Uterus (tissue), 4 donors: ENCODE measurements around the gene BBS5. TPM values are rescaled to one million over a fixed set of nuclear protein-coding genes. Genes with fewer than 3 reads are reported as not detected.

Source experiments
- DNase-seq, 2 donors: peaks; one replicate each; pipeline ENCODE4 v3.0.0-alpha.2; 2019 to 2020
- H3K27ac ChIP-seq, 2 donors: fragments of 200-600 bp; sonication (generic); 1 replicate in 1 of 2; 2 replicates in 1 of 2; pipeline ENCODE4 v1.5.1; 2016 to 2018
- H3K27me3 ChIP-seq, 2 donors: fragments of 200-600 bp; sonication (generic); one replicate each; pipeline ENCODE4 v1.5.1; 2018 to 2019; ENCODE audit warnings: control low read depth in 1 of 2
- H3K36me3 ChIP-seq, 2 donors: fragments of 200-600 bp; sonication (generic); one replicate each; pipeline ENCODE4 v1.5.1; 2019; ENCODE audit warnings: control low read depth in 1 of 2
- H3K4me1 ChIP-seq, 2 donors: fragments of 200-600 bp; sonication (generic); one replicate each; pipeline ENCODE4 v1.5.1; 2018 to 2019; ENCODE audit warnings: control low read depth in 1 of 2
- H3K4me3 ChIP-seq, 2 donors: fragments of 200-600 bp; sonication (generic); 1 replicate in 1 of 2; 2 replicates in 1 of 2; pipeline ENCODE4 v1.5.1; 2018 to 2019; ENCODE audit warnings: mild to moderate bottlenecking in 1 of 2
- H3K9me3 ChIP-seq, 2 donors: fragments of 200-600 bp; sonication (generic); one replicate each; pipeline ENCODE4 v1.5.1; 2019; ENCODE audit warnings: control low read depth in 1 of 2
- CTCF ChIP-seq, 4 experiments: fragments of 200-600 bp in 2 of 4; fragments of 450-650 bp in 2 of 4; sonication (generic) in 2 of 4; IDR thresholded peaks; one replicate each; pipeline ENCODE4 v1.5.1; 2016 to 2019; ENCODE audit warnings: antibody characterized with exemption in 4 of 4, mild to moderate bottlenecking in 2 of 4, moderate library complexity in 1 of 4
- POLR2A ChIP-seq, 2 donors: fragments of 450-650 bp; IDR thresholded peaks; one replicate each; pipeline ENCODE4 v1.6.1; 2016; ENCODE audit warnings: antibody characterized with exemption in 2 of 2, mild to moderate bottlenecking in 1 of 2, moderate library complexity in 1 of 2
- intact Hi-C: fragments of 100-400 bp; cut with DNase I; formaldehyde crosslinking; loops from one replicate; pipeline ENCODE4 v1.15.1; 2023; ENCODE audit warnings: low total_unique reads
- total RNA-seq, 4 donors: library from RNA; depleted of rRNA in 3 of 4; stranded (reverse); fragments of >200 nt in 3 of 4; gene quantifications; one replicate each; pipeline versions ENCODE4 v1.1.0 to v1.2.4, GENCODE V29; 2014 to 2023
- donor health status: DM: yes; HTN: yes; CAD: no.

BBS5 gene
- total RNA-seq, 4 donors from 2014 or later: 2.6 to 24.7 (median 19.7) TPM

DNA sequence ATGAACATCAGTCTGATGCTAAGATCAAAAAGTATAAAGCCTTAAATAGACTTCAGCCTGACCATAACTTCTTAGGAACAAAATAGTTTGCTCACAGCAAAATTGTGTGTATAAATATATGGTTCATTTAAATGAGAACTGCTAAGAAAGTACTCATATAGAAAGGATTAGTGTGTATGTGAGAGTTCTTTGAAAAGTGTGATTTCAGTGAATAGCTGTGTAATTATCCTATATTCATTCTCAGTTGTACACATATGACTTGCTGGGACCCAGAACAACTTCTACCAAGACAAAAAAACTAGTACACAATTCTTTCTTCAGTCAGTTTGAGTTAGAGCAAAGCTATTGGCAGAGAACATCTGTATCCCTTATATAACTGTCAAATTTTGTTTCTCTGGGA lies 7.2 kb downstream of the BBS5 start:
- Histone ChIP-seq H3K27me3 (no peaks in the 10 kb centered on the region), H3K9me3 (no peaks in the 10 kb centered on the region), H3K36me3 (no peaks in the 10 kb centered on the region), H3K4me3 (no peak overlapping the region), H3K4me1 (no peaks in the 10 kb centered on the region), H3K27ac (no peak overlapping the region)
- intact Hi-C loops: no loop called here
- no peak for DNase-seq
- TF ChIP-seq CTCF (IDR thresholded peaks at IDR 0.05) (no peak), POLR2A (IDR thresholded peaks at IDR 0.05) (no peak)

GRCh38 chr2:169490834-169491233 lies 11.5 kb downstream of the BBS5 start:
- no peaks in the 10 kb centered on the region for H3K27me3 ChIP-seq
- H3K4me3 ChIP-seq: no peak overlapping the region
- DNase-seq: no peak
- no peaks in the 10 kb centered on the region for H3K9me3 ChIP-seq
- TF ChIP-seq POLR2A (IDR thresholded peaks at IDR 0.05): no peak
- TF ChIP-seq CTCF (IDR thresholded peaks at IDR 0.05): no peak
- no peak overlapping the region for H3K27ac ChIP-seq
- no peaks in the 10 kb centered on the region for H3K4me1 ChIP-seq
- H3K36me3 ChIP-seq: no peaks in the 10 kb centered on the region
- intact Hi-C loops: no loop called here

DNA sequence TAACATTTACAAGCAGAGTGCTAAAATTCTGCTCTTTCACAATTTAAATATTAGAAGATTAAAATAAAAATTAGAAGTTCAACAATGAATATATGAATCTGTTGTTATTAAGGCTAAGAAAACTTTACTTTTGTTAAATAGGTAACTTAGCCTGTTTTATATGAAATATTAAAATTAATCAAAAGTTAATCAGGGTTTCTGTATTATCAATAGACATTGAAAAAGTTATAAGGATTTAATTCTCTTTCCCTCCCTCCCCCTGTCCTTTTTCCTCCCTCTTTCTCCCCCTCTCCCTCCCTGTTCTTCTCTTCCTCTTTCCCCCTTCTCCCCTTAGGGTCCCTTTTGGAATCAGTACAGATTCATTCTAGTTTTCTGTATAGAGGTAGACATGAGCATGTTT lies 12.1 kb downstream of the BBS5 start:
- Histone ChIP-seq H3K36me3 (no peaks in the 10 kb centered on the region), H3K27me3 (no peaks in the 10 kb centered on the region), H3K27ac (no peak overlapping the region), H3K4me1 (no peaks in the 10 kb centered on the region), H3K9me3 (no peaks in the 10 kb centered on the region), H3K4me3 (no peak overlapping the region)
- intact Hi-C loops: no loop called here
- TF ChIP-seq POLR2A (IDR thresholded peaks at IDR 0.05): no peak
- no peak for TF ChIP-seq CTCF (IDR thresholded peaks at IDR 0.05)
- no peak for DNase-seq

GRCh38 chr2:169493360-169493759 lies 14.1 kb downstream of the BBS5 start:
- TF ChIP-seq CTCF (IDR thresholded peaks at IDR 0.05) (no peak), POLR2A (IDR thresholded peaks at IDR 0.05) (no peak)
- intact Hi-C loops: no loop called here
- Histone ChIP-seq H3K4me3 (no peak overlapping the region), H3K27me3 (no peaks in the 10 kb centered on the region), H3K36me3 (no peaks in the 10 kb centered on the region), H3K27ac (no peak overlapping the region), H3K9me3 (no peaks in the 10 kb centered on the region), H3K4me1 (no peaks in the 10 kb centered on the region)
- no peak for DNase-seq

GRCh38 chr2:169495310-169495928 lies 16.1 kb downstream of the BBS5 start:
- H3K27me3 ChIP-seq: no peaks in the 10 kb centered on the region
- no peaks in the 10 kb centered on the region for H3K4me1 ChIP-seq
- intact Hi-C loops: no loop called here
- H3K36me3 ChIP-seq: no peaks in the 10 kb centered on the region
- TF ChIP-seq CTCF (IDR thresholded peaks at IDR 0.05): no peak
- no peak for TF ChIP-seq POLR2A (IDR thresholded peaks at IDR 0.05)
- DNase-seq: no peak
- no peak overlapping the region for H3K27ac ChIP-seq
- no peaks in the 10 kb centered on the region for H3K9me3 ChIP-seq
- H3K4me3 ChIP-seq: no peak overlapping the region
